GM12873 (cell line): ENCODE results near the gene JUNB.

Experiments
- TF ChIP-seq, protein P1 (sequence below): IDR thresholded peaks from 2 replicates; pipeline ENCODE4 v1.5.1; 2012; ENCODE audit warnings: low read depth, mild to moderate bottlenecking, moderate library complexity, low read length, control low read depth; ENCODE audit not compliant: insufficient read depth; ENCODE audit errors: missing control alignments

The JUNB gene

DNA sequence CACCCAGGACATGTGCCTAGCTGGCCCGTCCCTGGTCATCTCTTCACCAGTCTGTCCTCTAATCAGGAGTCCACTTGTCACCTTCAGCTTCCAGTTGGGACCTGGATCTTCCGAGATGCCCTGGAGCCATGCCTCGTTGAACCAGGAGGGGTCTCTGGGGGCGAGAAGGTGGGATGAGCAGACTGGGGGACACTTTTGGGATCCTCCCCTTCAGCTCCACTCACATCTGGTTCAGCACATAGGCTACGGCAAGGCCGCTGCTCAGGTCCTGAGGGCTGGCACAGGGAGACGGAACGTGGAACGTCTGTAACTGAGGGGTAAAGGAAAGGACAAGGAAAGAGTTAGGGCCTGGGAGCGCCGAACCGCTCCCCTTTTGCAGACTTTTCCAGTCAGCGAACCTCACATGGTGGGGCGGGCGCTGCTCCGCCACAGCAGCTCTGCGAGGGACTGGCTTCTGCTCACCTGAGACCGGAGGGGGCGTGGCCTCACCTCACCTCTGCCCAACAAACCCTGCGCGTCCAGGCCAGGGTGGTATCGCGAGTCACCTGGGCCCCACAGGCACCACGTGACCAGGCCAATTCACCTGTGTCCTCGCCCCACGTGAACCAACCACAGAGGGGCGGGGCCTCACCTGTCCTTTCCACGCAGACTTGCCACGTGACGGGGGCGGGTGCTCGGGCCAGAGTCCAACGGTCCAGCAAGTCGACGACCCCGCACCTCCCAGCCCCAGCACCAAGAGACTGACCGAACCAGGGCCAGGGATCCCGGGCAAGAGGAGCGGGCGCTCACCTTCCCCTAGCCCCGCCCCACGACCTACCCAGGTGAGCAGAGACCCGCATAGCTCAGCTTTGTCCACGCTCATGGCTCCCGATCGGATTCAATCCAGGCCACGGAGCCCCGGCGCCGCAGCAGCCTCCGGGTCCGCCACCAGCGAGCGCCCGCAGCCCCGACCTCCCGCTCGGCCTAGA, 16.4 kb upstream of the JUNB start, which contains the start of gene HOOK2:
Gene HOOK2, minus strand, starts transcription at position 965 of the 968 bp plus-strand sequence. Its CDS starts 103 bp downstream, at position 862.
- TF ChIP-seq, protein P1, sequence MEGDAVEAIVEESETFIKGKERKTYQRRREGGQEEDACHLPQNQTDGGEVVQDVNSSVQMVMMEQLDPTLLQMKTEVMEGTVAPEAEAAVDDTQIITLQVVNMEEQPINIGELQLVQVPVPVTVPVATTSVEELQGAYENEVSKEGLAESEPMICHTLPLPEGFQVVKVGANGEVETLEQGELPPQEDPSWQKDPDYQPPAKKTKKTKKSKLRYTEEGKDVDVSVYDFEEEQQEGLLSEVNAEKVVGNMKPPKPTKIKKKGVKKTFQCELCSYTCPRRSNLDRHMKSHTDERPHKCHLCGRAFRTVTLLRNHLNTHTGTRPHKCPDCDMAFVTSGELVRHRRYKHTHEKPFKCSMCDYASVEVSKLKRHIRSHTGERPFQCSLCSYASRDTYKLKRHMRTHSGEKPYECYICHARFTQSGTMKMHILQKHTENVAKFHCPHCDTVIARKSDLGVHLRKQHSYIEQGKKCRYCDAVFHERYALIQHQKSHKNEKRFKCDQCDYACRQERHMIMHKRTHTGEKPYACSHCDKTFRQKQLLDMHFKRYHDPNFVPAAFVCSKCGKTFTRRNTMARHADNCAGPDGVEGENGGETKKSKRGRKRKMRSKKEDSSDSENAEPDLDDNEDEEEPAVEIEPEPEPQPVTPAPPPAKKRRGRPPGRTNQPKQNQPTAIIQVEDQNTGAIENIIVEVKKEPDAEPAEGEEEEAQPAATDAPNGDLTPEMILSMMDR = no peak

DNA sequence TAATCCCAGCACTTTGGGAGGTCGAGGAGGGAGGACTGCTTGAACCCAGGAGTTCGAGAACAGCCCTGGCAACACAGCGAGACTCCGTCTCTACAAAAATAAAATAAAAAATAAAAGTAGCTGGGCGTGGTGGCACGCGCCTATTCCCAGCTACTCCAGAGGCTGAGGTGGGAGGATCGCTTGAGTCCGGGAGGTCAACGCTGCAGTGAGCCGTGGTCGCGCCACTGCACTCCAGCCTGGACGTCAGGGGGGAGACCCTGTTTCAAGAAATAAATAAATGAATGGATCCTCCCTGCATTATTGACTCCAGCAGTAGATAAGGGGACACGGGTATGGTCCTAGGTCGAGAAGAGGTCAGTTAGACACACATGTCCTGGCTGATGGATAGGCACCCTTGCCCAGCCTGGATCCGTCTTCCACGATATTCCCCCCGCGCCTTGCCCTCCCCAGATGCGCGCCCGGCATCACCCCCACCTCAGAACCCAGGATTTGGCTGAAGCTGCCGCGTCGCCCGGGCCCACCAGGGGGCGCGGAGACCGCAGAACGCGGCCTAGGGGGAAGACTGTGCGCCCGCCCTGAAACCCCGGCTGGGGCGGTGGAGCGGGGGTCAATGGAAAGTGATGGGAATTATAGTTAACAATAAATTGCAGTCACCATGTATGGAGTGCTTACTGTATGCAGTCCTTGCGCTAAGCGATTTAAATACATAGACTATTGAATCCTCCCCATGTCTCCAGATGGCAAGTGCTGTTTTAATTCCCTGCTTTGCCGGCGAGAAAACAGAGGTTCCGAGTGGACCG, 13.9 kb upstream of the JUNB start:
- TF ChIP-seq, protein P1 = peak; percentile 85

DNA sequence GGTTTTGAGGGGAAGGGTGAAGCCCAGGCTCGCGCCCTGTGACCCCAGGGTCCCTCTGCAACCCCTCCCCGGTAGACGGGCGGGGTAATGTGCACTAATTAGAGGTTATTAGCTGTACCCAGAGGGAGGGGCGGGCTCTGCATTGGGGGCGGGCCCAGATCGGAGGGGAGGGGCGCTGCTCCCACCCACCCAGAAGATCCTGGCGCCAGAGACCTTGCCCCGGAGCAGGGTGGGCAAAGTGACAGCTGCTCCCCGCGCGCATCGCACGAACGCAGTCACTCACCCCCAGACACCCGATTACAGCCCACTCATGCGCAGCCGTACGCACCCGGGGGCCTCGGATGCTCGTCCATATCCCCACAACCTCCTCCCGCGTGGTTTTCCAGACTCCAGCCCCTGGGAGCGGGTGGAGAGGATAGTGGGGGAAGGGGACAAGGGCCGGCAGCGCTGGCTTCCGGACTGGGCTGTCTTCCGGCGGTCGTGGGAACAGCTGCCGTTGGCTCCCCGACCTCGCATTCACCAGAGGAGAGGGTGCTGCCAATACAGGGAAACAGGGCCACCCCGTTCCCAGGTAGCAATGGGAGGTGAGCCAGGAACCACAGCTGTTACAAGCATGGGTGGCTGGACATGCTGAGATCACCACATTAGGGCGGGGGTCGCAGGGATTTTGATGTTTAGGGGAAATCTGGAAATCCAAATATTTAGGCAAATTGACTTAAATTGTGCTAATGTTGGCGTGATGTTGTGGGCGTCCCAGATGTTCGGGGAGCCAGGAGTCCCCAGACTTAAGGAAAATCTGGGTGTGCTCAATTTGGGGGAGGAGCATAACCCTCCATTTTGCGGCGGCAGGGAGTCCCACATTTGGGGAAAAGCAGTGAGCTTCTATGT, 13.0 kb upstream of the JUNB start:
- TF ChIP-seq, protein P1 = no peak

DNA sequence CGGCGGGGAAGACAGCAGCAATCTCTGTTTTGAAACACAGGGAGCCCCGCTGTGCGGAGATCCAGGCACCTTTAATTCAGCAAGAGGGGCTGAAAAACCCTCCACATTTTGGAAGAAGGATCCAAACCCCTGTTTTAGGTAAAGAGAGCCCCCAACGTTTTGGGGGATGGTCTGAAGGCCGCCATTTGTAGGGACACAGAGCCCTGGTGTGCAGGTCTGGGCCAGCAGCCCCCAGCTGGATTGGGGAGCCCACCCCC, 12.5 kb upstream of the JUNB start:
- TF ChIP-seq, protein P1 = no peak

DNA sequence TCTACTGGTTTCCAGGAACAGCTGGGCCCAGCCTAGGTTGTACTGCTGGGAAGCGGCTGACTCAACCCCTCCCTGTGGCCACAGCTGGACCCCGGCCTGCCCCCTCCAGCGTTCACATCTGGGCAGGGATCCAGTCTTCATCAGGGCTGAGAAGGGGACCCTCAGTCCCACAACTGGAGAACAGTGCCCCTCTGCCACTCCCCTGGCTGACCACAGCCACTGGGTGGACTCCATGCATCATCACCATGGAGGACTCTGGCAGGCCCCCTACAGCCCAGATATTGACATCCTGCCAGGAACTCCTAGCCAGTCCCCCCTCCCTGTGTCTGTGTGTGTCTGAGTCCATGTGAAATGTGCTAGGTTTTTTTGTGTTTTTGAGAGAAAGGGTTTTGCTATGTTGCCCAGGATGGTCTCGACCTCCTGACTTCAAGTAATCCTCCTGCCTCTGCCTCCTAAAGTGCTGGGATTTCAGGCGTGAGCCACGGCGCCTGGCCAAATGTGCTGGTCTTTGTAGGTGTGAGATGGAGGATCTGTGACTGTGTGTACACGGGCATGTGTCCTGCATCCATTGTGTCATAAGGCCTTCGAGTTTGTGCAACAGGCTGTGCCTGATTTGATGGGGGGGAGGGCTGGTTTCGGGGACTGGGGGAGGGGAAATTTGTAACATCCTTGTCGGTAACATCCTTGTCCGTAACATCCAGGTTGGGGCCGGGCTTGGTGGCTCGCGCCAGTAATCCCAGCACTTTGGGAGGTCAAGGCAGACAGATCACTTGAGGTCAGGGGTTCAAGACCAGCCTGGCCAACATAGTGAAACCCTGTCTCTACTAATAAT, 11.9 kb upstream of the JUNB start:
- TF ChIP-seq, protein P1 = peak; percentile 25

DNA sequence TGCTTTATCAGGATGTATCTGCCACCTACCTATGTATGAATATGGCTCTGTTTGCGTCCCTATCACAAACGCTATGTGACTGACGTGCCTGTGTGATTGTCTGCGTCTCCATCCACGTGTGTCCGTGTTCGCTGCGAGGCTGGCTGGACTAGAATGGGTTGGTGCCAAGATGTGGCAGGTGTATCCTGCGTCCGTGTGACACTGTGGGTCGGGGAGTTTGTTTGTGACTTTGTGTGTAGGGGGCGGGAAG, 9.2 kb upstream of the JUNB start:
- TF ChIP-seq, protein P1 = no peak
